Stimulated activated CD8-positive, alpha-beta memory T cell treated with anti-CD3 and anti-CD28 coated beads, Interleukin-7, amount 100 ng/mL, for 4 hours (primary cell): ENCODE measurements around the gene EGF.

Source experiments
- DNase-seq, 2 donors: peaks; one replicate each; pipeline ENCODE4 v3.0.0-alpha.2; 2020; ENCODE audit warnings: low read depth in 2 of 2

EGF gene

GRCh38 chr4:109994415-109994827 is 81.7 kb downstream of the EGF start:
- DNase-seq: no peak

DNA sequence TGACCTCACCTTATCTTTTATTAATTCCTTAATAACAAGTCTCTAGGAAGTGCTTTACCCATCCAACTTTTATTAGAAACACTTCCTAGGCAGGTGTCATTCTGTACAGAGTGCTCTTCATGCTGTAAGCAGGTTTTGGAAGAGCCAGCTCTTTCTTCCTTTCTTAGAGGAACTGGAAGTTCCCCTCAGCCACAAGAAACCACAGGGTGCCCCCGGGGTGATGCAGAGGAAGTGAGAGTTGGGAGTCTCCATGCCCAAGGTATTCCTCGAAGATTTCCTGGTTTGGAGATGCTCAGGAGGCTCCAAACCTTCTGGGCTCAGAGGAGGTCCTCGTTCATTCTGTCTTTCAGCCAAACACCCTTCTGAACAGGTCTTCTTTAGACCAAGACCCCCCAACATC is 83.8 kb downstream of the EGF start:
- DNase-seq: no peak

GRCh38 chr4:109998867-109999584 is 86.3 kb downstream of the EGF start:
- no peak for DNase-seq

- no peak for DNase-seq
Observed at GRCh38 chr4:109999585-109999912, 86.9 kb downstream of the EGF start.

DNA sequence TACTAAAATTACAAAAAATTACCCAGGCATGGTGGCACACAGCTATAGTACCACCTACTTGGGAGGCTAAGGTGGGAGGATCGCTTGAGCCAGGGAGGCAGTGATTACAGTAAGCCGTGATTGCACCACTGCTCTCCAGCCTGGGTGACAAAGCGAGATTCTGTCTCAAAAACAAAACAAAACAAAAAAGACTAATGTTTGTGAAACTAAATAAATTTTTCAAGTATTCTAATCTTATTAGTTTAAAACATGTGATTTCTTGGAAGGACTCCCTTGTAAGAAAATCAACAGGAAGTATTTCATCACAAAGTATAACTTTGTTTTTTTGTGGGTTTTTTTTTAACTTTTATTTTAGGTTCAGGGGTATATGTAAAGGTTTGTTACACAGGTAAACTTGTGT is 89.6 kb downstream of the EGF start:
- no peak for DNase-seq

GRCh38 chr4:110003401-110004187 is 90.9 kb downstream of the EGF start:
- no peak for DNase-seq

DNA sequence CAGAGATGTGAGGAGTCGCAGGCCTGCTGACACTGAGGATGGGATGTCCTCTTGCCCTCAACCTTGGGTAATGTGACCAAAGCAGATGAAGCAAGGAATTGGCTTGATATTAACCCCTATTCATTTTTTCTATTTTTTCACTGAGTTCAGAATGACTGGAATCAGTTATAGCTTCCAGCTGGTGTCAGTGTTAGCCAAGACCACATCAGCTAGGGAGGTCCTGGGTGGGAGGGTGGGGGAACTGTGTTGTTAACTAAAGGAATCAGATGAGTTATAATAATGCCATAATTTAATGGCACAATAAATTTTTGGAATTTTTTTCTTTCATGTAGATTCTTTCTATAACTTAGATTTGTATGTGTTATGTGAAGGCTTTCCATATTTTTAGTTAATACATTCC is 91.9 kb downstream of the EGF start:
- DNase-seq: no peak

DNA sequence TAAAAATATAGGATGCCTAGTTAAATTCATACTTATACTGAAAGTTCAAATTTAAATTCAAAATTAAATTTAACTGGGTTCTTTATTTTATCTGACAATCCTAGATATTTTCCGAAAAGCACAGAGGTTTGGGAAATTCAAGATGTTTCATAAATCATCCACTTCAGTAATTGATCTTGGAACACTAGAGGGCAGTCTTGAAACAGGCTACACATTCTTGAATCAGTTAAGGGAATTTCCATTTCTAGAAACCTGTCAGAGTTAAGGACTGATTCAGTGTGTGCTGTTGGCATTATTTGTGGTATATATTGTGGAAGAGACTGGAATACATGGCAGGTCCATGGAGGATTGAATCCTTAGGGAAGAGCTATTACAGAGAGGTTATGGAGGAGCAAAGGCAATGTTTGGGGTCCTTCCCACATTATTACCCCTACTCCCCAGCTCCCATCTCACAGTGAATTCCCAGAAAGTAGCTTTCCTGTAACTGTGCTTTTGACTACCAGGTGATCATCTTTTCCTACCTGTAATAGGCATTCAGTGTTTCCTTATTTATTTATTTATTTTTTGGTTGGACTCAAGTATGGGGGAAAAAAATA is 92.9 kb downstream of the EGF start:
- no peak for DNase-seq

DNA sequence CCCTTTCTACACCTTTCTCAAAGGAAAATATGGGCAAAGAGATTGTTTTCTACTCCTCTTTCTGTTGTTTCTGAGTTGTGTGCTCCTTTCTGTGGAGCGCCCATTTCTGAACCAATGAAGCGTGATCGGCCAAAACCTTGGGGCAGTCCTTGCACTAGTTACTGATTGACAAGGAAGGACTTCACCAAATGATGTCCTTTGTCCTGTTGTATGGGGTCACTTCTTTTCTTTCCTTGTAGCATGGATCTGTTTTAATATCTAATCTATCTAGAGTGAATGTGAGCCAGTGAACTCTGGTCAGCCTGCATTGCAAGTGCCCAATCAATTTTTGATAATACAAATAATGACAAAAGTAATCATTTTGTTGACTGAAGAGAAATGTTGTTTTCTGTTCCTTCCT is 94.5 kb downstream of the EGF start:
- DNase-seq: no peak

- no peak for DNase-seq
Observed at GRCh38 chr4:110008540-110008939, 95.9 kb downstream of the EGF start.

DNA sequence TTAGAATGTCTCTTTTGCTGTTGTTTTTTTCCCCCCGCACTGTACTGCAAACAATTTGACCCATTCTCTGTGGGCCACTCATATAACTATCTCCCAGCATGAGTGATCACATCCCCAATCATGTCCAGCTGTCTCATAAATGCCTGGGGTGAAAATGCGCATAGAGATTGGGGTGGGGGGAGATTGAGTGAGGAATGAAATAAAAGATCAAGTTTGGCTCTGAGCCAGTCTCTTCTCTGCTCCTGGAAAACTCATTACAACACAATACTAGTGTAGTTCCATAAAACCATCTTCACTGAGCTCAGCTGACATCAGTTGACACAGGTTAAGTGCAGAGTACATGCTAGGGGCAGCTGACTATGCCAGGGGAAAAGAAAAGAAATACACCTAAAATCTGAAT is 96.9 kb downstream of the EGF start:
- no peak for DNase-seq

DNA sequence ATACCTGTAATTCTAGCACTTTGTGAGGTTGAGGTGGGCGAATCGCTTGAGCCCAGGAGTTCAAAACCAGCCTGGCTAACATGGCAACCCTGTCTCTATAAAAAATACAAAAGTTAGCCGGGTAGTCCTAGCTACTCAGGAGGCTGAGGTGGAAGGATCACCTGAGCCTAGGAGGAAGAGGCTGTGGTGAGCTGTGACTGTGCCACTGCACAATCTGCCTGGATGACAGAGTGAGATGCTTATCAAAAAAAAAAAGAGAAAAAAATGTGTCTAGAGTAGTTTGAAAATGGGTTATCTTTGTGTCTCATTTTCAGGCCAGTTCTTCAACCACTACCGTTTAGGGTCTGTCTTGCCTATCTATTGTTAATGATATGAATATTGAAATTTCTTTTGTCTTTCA is 98.1 kb downstream of the EGF start:
- no peak for DNase-seq

GRCh38 chr4:110012917-110013316 is 100.2 kb downstream of the EGF start:
- DNase-seq: no peak

DNA sequence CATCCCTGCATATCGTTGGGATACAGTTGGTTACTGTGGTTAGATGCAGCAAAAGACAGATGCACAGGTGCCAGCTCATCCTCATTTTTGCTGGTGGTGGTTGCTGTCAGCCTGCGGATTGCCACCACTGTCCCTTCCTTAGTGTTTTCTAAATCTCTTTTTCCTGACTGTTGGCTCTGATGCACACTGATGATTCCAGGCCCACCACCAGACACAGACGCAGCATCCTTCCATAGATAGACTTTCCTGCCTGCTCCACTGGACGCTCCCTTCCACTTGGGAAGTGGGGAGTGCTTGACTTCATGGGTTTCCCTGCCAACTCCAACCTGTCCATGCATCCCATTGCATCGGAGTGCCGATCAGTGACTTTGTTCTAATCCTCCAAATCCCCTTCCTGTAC is 101.5 kb downstream of the EGF start:
- no peak for DNase-seq

DNA sequence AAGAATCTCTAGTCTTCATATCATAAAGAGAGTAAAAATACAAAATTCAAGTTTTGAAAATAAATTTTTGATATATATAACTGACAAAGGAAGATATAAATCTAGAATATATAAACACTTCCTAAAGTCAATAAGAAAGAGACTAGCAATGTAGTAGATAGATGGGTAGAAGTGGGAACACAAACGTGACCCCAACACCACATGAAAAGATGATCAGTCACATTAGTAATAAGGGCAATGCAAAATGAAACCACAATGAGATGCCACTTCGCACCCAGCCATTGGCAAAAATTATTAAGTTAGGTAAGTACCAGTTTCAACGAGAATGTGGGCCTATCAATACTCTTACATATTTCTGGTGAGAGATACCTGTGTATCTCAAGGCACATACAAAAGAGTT is 106.5 kb downstream of the EGF start:
- DNase-seq: no peak

DNA sequence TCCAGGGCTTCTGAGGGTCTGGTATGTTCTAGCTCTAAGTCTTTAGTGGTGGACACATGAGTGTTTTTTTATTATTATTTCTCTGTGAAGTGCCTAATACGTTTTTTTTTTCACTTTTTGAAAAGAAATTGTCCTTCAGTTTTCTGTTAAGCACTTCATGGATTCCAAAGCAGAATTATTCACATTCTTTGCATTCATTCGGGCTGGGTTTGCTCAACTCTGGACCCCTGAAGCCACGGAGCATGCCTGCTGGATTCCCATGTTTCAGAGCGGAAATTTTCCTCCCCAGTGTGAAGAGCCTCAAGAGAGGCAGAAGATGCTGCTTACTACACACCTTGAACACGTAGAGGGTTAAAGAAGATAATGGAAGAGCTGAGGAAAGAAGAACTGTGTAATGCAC is 107.5 kb downstream of the EGF start:
- no peak for DNase-seq

DNA sequence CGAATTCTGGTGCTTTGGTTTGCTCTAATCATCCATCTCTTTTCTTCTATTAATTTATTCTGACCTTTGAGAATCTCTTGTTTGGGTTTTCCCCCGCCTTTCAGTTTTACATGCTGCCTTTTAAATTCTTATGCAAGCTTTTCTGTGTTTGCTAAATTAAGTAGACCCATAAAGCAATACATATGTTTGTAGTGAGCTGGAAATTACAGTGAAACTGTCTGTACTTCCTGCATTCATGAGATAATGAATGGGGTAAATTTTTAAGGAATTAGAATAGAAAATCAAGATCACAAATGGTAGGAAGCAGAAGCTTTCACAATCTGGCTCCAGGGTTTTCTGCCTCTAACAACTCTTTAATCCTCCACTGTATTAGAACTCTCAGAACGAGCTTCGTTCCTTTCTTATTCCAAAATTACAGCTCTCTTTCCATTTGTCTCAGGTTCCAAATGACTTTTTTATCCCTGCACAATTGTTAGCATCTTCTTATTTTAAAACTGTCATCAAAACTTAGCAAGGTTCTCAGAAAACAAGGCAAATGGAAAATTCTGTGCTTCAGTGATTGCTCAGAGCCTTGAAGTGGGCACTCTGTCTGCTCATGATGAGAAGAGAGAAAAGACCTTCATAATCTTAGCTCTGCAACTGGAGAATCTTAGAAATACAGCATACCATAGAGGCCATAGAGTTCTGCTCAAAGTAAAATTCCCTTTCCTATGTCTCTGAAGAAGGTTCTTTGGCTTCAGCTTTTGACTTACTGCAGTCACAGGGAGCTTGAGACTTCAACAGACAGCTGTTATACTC is 108.2 kb downstream of the EGF start:
- no peak for DNase-seq

DNA sequence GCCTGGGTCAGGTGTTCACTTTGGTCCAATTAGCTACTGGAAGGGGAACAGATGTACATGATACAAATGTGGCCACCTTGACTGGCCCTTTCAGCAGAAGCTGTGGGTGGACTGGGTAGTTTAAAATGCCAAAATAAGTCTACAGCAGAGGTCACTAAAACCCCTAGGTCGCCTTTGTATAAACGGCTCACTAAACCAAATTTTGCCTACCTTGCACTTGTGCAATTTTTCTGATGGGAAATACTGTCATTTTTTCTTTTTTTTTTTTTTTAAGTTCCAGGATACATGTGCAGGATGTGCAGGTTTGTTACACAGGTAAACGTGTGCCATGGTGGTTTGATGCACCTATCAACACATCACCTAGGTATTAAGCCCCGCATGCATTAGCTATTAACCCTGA is 109.8 kb downstream of the EGF start:
- no peak for DNase-seq

DNA sequence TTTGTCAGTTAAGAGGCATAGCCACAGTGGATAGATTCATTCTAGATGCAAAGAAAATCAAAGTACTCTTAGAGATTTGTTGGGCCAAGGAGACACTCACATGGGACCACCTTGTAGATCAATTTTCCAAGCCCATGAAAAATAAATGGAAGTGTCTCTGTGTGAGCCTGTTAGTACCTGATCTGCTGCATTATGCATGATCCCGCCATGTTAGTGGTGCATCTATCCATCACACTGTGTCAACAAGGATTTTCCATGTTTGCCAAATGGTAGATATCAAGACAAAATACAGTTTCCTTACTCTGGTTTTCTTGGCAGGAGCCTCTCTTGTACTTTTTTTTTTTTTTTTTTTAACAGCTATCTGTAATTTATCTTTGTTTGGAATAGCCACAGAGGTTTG is 112.4 kb downstream of the EGF start:
- no peak for DNase-seq

DNA sequence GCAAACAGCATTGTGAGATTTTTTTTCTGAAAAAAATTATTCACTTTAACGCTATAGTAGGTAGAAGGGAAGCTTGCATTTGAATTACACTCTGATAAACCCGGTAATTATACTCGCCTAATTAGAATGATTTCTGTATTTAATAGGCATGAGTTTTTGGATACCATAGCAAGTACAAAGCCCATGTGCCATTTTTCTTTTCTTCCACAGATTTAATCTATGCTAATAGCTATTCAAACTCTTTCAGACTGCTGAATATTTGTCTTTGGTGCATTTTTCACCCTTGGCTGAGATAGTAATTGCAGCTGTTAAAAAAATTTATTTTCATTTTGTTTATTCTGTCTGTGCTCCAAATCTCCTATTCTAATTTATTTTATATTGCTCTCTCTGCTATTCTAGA is 113.0 kb downstream of the EGF start:
- no peak for DNase-seq

DNA sequence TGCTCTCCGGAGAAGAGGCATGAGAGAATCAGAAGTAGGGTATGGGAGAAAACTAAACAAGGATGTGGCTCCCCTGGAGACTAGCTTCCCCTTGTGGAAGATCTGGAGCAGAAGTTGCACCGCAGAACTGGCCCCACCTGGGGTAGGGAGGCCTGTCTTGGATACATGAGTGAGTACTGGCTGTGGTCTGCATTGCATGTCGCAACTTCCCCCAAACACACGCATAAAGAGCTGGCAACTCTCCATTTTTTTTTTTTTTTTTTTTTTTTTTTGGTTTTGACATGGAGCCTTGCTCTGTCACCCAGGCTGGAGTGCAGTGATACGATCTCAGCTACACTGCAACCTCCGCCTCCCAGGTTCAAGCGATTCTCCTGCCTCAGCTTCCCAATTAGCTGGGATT is 119.9 kb downstream of the EGF start:
- no peak for DNase-seq

- no peak for DNase-seq
Observed at GRCh38 chr4:110033355-110034025, 120.8 kb downstream of the EGF start.
